ENCODE results near the gene FOSL2. TPM values are rescaled to one million over a fixed set of nuclear protein-coding genes. Genes with fewer than 3 reads are reported as not detected.

FOSL2 gene
- total RNA-seq, 1 donor from 2014 or later = 38.4 TPM

- H3K4me1 Mint-ChIP-seq (ENCODE audit: low read depth) = peaks cover 2% of the 10 kb centered on the region
- H3K27me3 Mint-ChIP-seq = no peaks in the 10 kb centered on the region
- no peak for DNase-seq (ENCODE audit: low spot score, unreplicated experiment)
- TF ChIP-seq CTCF (IDR thresholded peaks at IDR 0.05; ENCODE audit: unreplicated experiment) = no peak
- H3K36me3 Mint-ChIP-seq (ENCODE audit: insufficient read depth) = peaks cover 2% of the 10 kb centered on the region
- no peak overlapping the region for H3K27ac Mint-ChIP-seq
- H3K9me3 Mint-ChIP-seq (ENCODE audit: low read depth) = peaks cover 12% of the 10 kb centered on the region
- no peak overlapping the region for H3K4me3 Mint-ChIP-seq (ENCODE audit: low read depth)
Observed at GRCh38 chr2:28465148-28465885, 72.7 kb downstream of the FOSL2 start.

Other genes starting within 250 kb of the FOSL2 start
- gene PLB1, start 103.2 kb downstream of the FOSL2 start, total RNA-seq = 0.65 and 0.78 TPM in 2 replicates

Measured in progenitor cell of endocrine pancreas (in vitro differentiated cells).